Ovary (tissue), 3 donors: Measurements from ENCODE around the gene RNF187.

Experiments used
- EP300 ChIP-seq: sonication (generic); formaldehyde crosslinking; IDR thresholded peaks from one replicate; pipeline ENCODE4 v1.6.1; 2017; ENCODE audit warnings: antibody characterized with exemption
- POLR2A ChIP-seq: fragments of 450-650 bp; IDR thresholded peaks from one replicate; pipeline ENCODE4 v1.6.1; 2017; ENCODE audit warnings: antibody characterized with exemption, mild to moderate bottlenecking, moderate library complexity
- TF ChIP-seq, protein P1 (sequence below), 3 donors: fragments of 450-650 bp in 2 of 3; fragments of 200-600 bp in 1 of 3; IDR thresholded peaks; one replicate each; pipeline versions ENCODE4 v1.5.1 to v1.8.0; 2016 to 2022; ENCODE audit warnings: antibody characterized with exemption in 3 of 3, mild to moderate bottlenecking in 1 of 3
- donor health status: DM: no; HTN: no; CAD: no.

DNA sequence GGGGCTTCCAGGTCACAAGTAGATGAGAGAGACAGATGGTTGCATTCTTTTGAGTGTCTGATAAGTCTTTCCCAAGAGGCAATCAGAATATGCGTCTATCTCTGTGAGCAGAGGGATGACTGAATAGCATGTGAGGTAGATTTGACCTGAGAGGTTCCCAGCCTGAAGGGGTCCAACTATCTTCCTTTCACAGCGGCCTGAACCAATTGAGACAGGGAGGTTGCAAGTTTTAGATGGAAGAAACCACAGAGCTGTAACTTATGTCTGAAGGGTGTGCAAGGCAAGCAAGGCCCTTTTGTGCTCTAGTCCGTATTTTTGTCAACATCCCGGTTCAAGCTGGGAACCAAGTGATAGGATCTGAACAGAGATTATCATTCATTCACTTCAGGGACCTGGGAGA, 9.9 kb upstream of the RNF187 start:
- TF ChIP-seq, protein P1, sequence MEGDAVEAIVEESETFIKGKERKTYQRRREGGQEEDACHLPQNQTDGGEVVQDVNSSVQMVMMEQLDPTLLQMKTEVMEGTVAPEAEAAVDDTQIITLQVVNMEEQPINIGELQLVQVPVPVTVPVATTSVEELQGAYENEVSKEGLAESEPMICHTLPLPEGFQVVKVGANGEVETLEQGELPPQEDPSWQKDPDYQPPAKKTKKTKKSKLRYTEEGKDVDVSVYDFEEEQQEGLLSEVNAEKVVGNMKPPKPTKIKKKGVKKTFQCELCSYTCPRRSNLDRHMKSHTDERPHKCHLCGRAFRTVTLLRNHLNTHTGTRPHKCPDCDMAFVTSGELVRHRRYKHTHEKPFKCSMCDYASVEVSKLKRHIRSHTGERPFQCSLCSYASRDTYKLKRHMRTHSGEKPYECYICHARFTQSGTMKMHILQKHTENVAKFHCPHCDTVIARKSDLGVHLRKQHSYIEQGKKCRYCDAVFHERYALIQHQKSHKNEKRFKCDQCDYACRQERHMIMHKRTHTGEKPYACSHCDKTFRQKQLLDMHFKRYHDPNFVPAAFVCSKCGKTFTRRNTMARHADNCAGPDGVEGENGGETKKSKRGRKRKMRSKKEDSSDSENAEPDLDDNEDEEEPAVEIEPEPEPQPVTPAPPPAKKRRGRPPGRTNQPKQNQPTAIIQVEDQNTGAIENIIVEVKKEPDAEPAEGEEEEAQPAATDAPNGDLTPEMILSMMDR (IDR thresholded peaks at IDR 0.05) = no peak
- no peak for TF ChIP-seq POLR2A
- TF ChIP-seq EP300 = no peak
